ENCODE measurements around the gene ALDH1A3.

DNA sequence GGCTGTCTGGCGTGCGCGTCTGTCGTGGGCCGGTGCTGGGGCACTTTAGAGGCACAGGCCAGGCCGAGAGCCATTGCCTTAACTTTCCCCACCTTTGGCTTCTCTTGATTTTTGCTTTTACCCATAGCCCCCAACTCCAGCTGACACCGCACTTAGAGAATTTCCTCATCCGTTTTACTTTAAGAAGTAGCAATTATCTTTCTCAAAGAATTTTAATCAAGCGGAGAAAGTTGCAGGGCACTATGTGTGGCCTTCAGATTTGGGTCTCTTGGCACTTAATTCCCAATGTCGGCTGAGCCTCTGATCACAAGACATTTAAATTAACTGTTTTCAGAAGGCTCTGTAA, 1.2 kb downstream of the ALDH1A3 start:
- TF ChIP-seq, protein P1, sequence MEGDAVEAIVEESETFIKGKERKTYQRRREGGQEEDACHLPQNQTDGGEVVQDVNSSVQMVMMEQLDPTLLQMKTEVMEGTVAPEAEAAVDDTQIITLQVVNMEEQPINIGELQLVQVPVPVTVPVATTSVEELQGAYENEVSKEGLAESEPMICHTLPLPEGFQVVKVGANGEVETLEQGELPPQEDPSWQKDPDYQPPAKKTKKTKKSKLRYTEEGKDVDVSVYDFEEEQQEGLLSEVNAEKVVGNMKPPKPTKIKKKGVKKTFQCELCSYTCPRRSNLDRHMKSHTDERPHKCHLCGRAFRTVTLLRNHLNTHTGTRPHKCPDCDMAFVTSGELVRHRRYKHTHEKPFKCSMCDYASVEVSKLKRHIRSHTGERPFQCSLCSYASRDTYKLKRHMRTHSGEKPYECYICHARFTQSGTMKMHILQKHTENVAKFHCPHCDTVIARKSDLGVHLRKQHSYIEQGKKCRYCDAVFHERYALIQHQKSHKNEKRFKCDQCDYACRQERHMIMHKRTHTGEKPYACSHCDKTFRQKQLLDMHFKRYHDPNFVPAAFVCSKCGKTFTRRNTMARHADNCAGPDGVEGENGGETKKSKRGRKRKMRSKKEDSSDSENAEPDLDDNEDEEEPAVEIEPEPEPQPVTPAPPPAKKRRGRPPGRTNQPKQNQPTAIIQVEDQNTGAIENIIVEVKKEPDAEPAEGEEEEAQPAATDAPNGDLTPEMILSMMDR (IDR thresholded peaks at IDR 0.05 in 2 of 3, conservative IDR thresholded peaks at IDR 0.05 in 1 of 3; ENCODE audit: borderline replicate concordance in 1 of 3, insufficient read depth in 1 of 3, low read depth in 2 of 3, low read length in 2 of 3) = no peak
- TF ChIP-seq TCF7L2 (IDR thresholded peaks at IDR 0.05; ENCODE audit: borderline replicate concordance, extremely low read depth, insufficient read depth, insufficient read length) = no peak
- TF ChIP-seq, protein P2, sequence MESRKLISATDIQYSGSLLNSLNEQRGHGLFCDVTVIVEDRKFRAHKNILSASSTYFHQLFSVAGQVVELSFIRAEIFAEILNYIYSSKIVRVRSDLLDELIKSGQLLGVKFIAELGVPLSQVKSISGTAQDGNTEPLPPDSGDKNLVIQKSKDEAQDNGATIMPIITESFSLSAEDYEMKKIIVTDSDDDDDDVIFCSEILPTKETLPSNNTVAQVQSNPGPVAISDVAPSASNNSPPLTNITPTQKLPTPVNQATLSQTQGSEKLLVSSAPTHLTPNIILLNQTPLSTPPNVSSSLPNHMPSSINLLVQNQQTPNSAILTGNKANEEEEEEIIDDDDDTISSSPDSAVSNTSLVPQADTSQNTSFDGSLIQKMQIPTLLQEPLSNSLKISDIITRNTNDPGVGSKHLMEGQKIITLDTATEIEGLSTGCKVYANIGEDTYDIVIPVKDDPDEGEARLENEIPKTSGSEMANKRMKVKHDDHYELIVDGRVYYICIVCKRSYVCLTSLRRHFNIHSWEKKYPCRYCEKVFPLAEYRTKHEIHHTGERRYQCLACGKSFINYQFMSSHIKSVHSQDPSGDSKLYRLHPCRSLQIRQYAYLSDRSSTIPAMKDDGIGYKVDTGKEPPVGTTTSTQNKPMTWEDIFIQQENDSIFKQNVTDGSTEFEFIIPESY (IDR thresholded peaks at IDR 0.05; ENCODE audit: extremely low read depth, insufficient replicate concordance, low read length) = no peak
- no peak for TF ChIP-seq EZH2phosphoT487 (IDR thresholded peaks at IDR 0.05; ENCODE audit: borderline replicate concordance)
- TF ChIP-seq JUND (IDR thresholded peaks at IDR 0.05) = no peak
- no peak for TF ChIP-seq CEBPB (IDR thresholded peaks at IDR 0.05; ENCODE audit: low read depth)
- TF ChIP-seq, protein P3, sequence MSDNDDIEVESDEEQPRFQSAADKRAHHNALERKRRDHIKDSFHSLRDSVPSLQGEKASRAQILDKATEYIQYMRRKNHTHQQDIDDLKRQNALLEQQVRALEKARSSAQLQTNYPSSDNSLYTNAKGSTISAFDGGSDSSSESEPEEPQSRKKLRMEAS (IDR thresholded peaks at IDR 0.05) = no peak
- no peak for TF ChIP-seq EZH2 (IDR thresholded peaks at IDR 0.05)
- TF ChIP-seq POLR2AphosphoS5 (IDR thresholded peaks at IDR 0.05; ENCODE audit: low read depth, low read length) = no peak
- TF ChIP-seq YY1 (IDR thresholded peaks at IDR 0.05; ENCODE audit: extremely low read depth, insufficient replicate concordance, low read depth, low read length) = no peak
- TF ChIP-seq CBX3 (IDR thresholded peaks at IDR 0.05; ENCODE audit: low read depth) = no peak

All from HCT116 (cell line).